Astrocyte (in vitro differentiated cells and primary cell): ENCODE measurements around the gene LMLN.

Experiments used
- CTCF ChIP-seq: IDR thresholded peaks from 2 replicates; pipeline ENCODE4 v1.5.1; 2011; ENCODE audit warnings: low read depth, mild to moderate bottlenecking, inconsistent platforms, low read length, moderate library complexity; ENCODE audit not compliant: insufficient read depth
- EZH2 ChIP-seq: IDR thresholded peaks from 2 replicates; pipeline ENCODE4 v1.6.1; 2012; ENCODE audit warnings: mild to moderate bottlenecking, low read length, inconsistent platforms; ENCODE audit not compliant: insufficient read depth

- TF ChIP-seq CTCF = no peak
- TF ChIP-seq EZH2 = no peak
These were observed 4.0 kb upstream of the LMLN start for GRCh38 chr3:197955892-197956477.
